ENCODE results near the gene TP73. TPM values are rescaled to one million over a fixed set of nuclear protein-coding genes. Genes with fewer than 3 reads are reported as not detected.
A peak's percentile ranks its signal among the peaks of the same experiment; 100 is the strongest.

Gene TP73
- total RNA-seq, 1 donor from 2014 or later, result not detected

DNA sequence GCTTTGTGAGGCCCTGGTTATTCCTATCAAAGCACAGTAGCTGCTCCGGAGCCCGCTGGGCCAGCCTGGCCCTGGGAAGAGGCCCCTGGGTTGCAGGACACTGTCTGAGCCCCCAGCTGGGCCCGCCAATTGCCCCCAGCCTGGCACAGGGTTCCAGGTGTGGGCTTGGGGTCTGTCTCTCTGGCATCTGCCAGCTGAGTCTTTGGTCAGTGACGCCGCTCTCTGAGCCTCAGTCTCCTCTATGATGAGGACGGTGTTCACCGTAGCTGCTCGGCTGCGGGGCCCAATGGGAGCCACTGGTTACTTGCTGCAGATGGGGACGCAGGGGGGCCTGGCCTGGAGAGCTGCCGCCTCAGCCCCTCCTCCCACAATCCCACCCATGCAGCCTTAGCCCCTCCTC, 41.0 kb downstream of the TP73 start:
- intact Hi-C loops (cut with DNase I), result no loop called here
- no peak for ATAC-seq
- DNase-seq (ENCODE audit: low spot score), result no peak

DNA sequence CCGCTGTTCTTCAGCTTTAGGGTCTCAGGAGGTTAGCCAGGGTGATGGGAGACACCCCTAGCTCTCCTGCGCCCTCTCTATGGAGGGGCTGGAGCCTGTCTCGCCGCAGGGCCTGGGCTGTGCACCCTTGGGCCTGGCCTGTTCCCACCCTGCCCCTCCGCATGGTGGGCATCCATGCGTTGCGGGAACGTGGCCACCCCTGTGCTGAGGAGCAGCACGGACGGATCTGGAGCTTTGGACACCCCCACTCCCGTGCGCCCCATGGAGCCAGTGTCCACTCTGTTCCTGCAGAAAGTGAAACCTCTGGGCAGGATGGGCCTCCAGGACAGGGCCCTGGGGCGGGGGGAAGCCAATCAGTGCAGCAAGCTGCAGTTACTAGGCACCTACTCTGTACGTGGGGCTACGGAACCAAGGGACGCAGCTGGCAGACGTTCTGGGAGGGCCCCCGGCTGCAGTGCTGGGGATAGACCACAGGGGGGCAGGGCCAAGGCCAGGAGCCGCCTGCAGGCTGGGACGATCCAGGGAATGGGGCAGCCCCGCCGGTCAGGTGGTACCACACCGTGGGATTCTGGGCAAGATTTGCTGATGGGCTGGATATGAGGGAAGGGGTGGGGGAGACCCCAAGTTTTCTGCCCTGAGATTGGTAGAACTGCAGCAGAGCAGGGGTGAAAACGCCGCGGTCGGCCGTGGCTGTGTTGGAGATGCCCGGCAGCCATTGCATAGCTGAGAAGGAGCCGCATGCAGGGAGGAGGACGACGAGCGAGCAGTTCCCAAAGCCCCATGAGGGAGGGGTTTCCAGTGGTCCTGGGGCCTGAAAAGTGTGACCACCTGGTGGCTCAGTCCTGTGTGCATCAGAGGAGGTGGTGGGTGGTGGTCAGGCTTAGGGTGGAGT, 43.3 kb downstream of the TP73 start:
- intact Hi-C loops (cut with DNase I), result no loop called here
- ATAC-seq, result peak; percentile 54
- peak; percentile 71 for DNase-seq (ENCODE audit: low spot score)

DNA sequence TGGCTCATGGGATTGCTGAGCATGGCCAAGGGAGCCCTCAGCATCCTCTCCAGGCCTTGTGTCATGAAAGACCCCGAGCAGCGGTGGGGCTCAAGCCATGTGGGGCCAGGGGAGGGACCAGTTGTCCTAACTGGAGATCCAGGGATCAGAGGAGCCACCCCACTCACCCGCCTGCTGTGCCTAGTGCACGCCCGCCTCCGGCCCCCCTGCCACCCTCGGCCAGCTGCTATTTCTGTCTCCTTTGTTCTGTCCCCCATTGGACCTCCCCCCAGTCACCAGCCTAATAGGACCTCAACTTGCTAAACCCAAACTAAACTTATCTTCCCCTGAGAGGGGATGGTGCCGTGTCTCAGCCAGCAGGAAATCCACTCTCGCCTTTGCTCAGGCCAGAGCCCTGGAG, 44.4 kb downstream of the TP73 start:
- intact Hi-C loops (cut with DNase I), result no loop called here
- DNase-seq (ENCODE audit: low spot score) (no peak), ATAC-seq (no peak)

DNA sequence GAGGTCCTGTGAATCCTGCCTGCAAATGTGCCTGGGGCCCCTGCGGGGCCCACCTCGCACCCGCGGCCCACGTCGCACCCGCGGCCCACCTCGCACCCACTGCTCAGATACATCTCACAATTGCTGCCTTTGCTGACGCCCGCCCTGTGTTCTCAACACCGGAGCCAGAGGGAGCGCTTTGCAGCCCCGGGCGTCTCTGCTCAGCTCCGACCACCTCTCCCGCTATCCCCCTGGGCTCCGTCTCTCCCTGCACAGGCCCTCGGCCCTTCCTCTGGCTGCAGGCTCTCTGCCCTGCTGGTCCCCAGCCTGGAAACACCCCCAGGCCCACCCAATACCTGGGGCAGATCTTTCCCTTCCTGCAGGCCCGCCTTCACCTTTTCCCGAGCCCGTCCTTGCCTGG, 44.8 kb downstream of the TP73 start:
- intact Hi-C loops (cut with DNase I), result no loop called here
- no peak for ATAC-seq
- DNase-seq (ENCODE audit: low spot score), result no peak

DNA sequence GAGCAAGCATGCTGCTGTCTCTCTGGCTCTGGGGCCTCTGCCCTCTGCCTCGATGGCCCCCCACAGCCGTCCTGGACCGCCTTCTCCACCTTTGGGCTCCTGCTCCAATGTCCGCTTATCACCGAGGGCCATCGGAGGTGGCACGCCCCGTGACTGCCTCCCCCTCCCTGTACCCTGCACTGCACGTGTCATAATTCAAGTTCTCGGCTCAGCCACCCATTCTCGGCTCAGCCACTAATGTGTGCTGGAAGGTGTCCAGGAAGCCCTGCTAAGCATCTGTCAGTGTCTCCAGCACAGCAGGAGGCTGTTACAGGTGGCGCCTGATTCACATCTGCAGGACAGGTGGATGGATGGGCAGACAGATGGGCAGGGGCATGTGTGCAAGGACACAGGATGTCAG, 45.5 kb downstream of the TP73 start:
- no peak for DNase-seq (ENCODE audit: low spot score)
- intact Hi-C loops (cut with DNase I), result no loop called here
- no peak for ATAC-seq

DNA sequence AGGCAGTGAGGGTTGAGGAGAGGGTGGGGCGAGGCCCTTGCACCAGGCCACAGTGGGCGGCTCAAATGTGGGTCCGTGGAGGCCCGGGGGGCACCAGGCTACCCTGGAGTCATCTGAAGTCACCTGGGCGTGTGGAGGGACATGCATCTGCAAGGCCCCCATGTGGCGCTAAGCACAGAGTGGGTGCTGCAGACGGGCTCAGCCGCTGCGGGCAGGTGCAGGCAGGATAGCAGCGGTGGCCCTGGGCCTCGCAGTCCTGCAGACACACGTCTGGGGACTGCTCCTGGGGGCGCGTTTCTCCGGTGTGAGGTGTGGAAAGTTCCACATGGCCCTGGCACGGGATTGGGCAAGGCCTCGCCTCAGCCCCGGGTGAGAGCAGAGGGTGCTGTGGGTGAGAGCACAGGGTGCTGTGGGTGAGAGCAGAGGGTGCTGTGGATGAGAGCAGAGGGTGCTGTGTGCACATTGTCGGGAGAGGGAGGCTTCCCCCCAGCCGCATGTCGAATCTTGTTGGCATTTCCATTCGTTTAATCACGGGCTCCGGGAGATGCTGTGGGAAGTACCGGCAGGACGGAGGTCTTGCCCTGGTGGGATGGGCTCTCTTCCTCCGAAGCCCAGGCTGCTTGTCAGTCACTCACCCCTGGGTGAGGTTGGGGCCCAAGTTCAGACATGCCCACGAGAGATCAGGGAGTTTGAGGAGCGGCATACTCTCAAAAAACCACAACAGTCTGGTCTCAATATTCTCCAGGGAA, 46.5 kb downstream of the TP73 start:
- ATAC-seq (no peak), DNase-seq (ENCODE audit: low spot score) (no peak)
- intact Hi-C loops (cut with DNase I), result no loop called here

DNA sequence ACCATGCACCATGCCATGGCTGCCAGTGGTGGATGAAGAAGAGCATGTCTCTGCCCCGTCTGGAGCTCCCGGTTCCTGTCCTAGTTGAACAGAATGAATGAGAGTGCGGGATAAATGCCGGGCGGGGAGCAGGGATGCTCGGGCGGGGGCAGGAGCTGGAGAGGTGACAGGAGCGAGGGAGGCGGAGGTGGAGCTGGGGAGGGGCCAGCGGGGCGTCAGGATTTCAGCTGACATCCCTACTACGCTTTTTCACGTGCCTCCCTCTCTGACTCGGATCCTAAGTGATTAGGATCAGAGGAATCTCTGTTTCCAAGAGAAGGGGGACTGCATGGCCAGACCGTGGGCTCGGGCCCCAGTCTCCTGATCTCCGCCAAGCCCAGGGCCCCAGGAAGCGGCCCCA, 47.3 kb downstream of the TP73 start:
- no peak for ATAC-seq
- DNase-seq (ENCODE audit: low spot score), result no peak
- intact Hi-C loops (cut with DNase I), result no loop called here

DNA sequence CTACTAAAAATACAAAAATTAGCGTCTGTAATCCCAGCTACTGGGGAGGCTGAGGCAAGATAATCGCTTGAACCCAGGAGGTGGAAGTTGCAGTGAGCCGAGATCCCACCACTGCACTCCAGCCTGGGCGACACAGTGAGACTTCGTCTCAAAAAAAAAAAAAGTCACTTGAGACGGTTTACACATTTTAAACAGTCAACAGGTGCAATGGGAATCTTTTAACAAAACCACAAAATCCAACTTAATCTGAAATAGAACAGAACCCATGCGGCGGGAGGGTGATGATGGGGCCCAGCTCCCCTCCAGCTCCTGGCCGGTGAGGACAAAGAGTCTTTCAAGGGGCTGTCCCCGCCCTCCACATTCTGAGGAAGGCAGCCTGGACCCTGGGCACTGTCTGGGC, 48.3 kb downstream of the TP73 start:
- intact Hi-C loops (cut with DNase I), result no loop called here
- ATAC-seq, result no peak
- DNase-seq (ENCODE audit: low spot score), result no peak

DNA sequence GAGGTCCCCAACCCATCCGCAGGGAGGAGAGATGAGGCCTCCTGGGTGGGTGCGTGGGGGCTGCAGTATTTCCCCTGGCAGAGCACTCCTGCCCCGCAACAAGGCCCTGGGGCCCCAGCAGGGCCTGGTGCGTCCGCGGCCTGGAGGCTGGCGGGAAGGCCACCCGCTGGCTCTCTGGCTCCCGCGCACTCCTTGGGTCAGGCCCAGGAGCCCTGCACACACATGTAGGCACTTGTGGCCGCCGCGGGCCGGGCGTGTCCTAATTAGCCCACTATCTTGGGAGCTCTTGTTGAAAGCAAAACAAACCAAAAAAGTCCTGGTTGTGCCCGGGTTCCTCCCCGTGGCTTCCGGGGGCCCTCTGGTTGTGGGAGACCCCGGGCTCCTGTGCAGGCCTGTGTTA, 50.2 kb downstream of the TP73 start:
- ATAC-seq (no peak), DNase-seq (ENCODE audit: low spot score) (no peak)
- intact Hi-C loops (cut with DNase I), result no loop called here

DNA sequence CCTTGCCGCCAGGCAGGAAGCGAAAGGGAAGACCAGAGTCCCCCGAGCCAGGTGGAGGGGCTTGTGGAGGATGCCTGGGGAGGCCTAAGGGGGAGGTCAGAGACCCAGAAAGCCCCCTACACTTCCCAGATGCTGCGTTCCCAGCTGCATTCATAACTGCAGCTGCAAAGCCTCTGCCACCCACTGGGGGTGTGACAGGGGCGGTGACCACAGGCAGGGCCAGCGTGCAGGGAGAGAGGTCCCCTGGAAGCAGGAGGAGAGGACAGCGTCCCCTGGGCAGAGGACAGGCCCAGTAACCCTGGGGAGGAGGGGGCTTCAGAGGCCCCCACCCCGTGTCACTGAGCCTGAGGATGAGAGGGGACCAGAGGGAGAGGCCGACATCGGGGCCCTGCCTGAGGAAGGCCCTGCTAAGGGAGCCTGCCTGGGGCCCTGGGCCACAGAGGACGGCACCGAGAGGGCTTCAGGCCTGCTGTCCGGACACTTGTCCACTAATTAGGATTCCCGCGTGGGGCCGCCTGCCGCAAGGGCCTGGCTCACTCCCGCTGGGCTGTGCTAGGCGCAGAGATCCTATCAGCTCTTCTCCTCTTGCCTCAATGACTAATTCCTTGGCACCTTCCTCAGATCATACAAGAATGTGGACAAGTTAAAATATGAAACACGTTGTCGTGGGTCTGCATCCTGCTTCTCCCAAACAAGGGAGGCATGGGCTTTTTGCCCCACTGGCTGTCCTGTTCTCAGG, 50.8 kb downstream of the TP73 start:
- ATAC-seq (no peak), DNase-seq (ENCODE audit: low spot score) (no peak)
- intact Hi-C loops (cut with DNase I), result no loop called here

DNA sequence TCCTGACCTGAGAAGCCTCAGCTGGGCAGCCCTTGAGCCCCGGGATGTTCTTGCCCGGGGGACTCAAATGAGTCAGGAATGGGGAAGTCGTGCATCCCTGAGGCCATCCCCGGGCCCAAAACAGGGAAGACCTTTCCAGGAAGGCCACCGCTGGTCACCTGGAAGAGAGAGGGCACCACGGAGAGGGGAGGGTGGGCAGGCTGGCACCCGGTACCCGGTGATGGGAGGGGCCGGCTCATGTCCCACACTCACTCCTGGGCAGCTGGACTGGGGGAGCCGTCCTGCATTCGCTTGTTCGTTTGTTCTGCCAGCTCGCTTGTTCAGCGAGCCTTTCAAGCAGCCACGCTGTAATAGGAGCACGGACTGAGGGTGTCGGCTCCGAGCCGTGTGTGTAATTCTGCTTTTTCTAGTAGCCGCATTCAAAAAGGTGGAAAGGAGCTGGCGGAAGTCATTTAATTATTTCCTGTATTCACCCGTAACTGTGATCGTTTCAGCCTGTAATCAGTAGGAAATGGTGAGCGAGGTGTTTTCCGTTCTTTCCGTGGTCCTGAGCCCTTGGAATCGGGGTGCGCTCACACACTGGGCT, 51.6 kb downstream of the TP73 start:
- no peak for DNase-seq (ENCODE audit: low spot score)
- no peak for ATAC-seq
- intact Hi-C loops (cut with DNase I), result no loop called here

DNA sequence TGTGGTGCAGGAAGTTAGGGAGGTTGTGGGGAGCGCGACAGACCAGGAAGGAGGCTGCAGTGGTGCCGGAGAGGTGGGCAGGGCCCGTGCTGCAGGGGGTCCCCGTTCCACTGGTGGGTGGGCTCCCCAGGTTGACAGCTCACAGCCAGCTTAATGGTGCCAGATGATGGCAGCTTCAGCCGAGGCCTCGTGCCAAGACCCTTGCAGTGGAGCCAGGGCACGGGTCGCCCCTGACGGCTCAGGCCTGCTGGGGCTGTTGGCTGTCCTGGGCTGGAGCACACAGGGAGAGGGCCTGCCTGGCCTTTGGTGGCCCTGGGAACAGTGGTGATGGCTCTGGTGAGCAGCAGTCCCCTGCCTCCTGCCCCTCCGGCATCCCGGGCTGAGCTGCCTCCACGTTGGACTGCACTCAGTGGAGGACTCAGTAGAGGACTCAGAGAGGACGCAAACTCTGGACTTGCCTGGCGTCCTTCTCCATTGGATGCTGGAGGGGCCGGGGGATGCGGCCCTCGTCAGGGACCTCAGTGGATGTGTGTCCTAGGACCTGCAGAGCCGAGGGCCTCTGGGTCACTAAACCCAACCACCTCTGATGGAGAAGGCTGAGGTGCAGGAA, 53.1 kb downstream of the TP73 start:
- ATAC-seq (no peak), DNase-seq (ENCODE audit: low spot score) (no peak)
- intact Hi-C loops (cut with DNase I), result no loop called here

DNA sequence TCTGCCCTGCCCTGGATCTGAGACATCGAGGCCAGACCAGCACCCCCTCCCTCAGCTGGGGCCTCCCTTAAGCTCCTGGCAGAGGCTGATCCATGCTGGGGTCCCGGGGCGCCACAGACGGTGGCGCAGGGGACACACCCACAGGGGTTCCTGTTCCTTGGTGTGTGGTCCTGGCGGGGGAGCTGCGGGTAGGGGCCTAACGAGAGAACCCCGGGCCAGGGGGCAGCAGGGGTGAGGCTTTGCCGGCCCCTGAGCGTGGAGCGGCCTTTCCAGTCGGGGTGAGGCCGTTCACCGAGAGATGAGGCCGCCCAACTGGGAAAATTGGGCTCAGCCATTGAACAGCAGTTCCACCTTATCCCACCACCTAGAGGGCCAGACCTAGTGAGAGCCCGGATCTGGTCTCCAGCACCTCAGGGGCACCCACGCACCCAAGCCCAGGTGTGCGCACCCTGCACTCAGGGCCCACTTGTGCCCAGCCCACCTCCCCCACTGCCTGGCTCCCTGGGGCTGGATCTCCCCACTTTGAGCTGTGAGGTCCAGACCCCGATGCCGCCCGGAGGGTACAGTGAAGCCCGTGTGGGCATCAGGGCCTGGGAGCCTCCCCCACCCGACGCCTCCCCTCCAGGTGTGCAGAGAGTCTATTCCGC, 54.5 kb downstream of the TP73 start:
- intact Hi-C loops (cut with DNase I), result loop anchor here (2.0 kb wide), 1 partner anchor 32 kb away; no protein-coding TSS in a partner anchor
- no peak for DNase-seq (ENCODE audit: low spot score)
- ATAC-seq, result no peak

DNA sequence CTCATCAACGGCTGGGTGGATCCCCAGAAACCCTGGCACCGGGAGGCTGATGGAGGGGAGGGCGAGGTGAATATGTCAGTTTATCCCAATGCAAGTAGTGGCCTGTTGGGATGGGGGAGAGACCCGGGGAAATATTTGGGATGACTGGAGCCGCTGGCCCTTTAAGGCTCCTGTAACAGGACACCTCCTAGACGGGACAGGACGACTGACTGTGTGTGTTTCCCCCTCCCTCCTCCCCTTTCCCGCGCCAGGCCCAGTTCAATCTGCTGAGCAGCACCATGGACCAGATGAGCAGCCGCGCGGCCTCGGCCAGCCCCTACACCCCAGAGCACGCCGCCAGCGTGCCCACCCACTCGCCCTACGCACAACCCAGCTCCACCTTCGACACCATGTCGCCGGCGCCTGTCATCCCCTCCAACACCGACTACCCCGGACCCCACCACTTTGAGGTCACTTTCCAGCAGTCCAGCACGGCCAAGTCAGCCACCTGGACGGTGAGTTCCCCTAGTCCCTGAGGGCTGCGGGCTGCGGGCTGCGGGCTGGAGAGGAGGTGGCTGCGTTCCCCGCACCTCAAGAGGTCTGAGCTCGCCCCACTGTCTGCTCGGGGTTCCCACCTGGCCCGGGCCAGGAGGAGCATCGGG, 55.1 kb downstream of the TP73 start:
- DNase-seq (ENCODE audit: low spot score), result no peak
- intact Hi-C loops (cut with DNase I), result loop anchor here (2.0 kb wide), 1 partner anchor 31 kb away; no protein-coding TSS in a partner anchor
- ATAC-seq, result no peak

DNA sequence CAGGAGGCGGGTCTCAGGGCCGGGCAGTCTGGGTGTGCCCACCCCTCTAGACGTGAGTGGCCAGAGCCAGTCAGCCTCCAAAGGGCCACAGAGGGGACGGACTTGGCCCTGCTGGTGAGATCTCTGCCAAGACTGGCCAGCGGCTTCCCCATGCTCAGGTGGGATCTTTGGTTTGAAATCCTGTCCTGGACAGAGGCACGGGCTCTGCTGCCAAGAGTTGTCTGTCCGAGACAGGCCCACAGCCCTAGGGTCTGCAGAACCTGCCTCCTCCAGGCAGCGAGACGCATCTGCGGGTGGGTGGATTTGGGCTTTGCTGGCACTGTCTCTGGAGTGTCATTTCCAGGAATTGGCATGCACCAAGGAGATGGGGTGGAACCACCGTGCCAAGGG, 55.6 kb downstream of the TP73 start:
- DNase-seq (ENCODE audit: low spot score) (no peak), ATAC-seq (no peak)
- intact Hi-C loops (cut with DNase I), result loop anchor here (2.0 kb wide), 1 partner anchor 31 kb away; no protein-coding TSS in a partner anchor

DNA sequence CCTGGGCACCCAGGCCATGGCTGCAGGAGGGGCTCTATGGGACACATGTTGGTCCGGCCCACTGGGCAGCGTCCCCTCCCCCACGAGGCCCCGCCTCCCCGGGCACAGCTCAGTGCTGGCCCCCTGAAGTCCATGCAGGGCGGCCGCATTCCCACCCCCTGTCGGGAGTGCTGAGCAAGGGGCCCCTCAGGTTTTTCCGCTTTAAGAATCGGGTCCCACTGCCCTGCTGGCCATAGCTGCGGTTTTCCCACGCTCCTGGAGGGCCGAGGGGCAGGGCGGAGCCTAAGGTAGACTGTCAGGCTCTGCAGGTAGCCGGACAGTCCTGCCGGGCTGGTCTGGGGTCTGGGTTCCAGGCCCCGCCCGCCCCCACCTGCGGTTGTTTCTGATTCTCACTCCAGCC, 56.5 kb downstream of the TP73 start:
- ATAC-seq (no peak), DNase-seq (ENCODE audit: low spot score) (no peak)
- intact Hi-C loops (cut with DNase I), result no loop called here

DNA sequence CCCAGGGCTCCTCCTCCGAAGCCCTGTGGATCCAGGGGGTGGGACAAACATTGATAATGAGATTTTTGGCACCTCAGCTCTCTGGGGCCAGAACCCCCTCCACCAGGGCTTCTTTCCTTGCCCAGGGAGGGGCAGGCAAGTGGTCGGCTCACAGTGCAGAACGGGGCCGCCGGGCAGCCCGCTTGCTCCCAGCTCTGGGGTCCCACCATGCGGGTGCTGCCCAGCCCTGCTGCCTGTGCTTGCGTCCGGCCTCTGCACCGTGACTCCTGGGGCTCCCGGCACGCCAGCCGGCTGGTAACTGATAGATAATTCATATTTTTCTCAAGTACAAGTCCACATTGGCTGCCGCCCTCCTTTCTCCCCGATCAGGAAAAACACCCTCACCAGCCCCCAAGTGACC, 57.9 kb downstream of the TP73 start:
- no peak for ATAC-seq
- intact Hi-C loops (cut with DNase I), result no loop called here
- no peak for DNase-seq (ENCODE audit: low spot score)

DNA sequence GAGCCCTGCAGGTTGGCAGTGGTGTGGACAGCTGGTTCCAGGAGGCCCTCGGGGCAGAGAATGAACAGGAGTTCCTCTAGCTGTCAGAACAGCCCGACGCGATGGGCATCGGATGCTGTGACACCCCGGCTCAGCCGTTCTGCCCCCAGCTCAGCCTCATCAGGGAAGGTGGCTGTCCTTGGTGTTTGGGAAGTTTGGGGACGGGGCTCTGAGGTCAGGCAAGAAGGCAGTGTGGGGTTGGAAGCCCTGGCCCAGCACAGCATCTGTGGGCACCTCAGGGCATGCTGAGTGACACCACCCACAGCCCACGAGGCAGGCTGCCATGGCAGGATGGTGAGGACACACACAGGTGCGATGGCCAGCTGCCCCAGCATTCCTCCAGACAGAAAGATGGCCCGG, 59.1 kb downstream of the TP73 start:
- DNase-seq (ENCODE audit: low spot score) (no peak), ATAC-seq (no peak)
- intact Hi-C loops (cut with DNase I), result no loop called here
